Measurements from ENCODE around the gene LMX1A.

LMX1A gene

GRCh38 chr1:165259236-165259635, 97.3 kb downstream of the LMX1A start:
- no peak for DNase-seq

- peak; percentile 66 for DNase-seq
Observed at GRCh38 chr1:165257969-165258459, 98.5 kb downstream of the LMX1A start.

GRCh38 chr1:165254896-165255625, 101.5 kb downstream of the LMX1A start:
- DNase-seq: no peak

GRCh38 chr1:165254376-165254775, 102.1 kb downstream of the LMX1A start:
- DNase-seq: no peak

- DNase-seq: no peak
Observed at GRCh38 chr1:165253818-165254254, 102.7 kb downstream of the LMX1A start.

- no peak for DNase-seq
Observed at GRCh38 chr1:165248969-165249571, 107.4 kb downstream of the LMX1A start.

- DNase-seq: no peak
Observed at GRCh38 chr1:165241952-165242351, 114.6 kb downstream of the LMX1A start.

GRCh38 chr1:165241321-165241720, 115.2 kb downstream of the LMX1A start:
- DNase-seq: no peak

GRCh38 chr1:165240492-165240891, 116.0 kb downstream of the LMX1A start:
- DNase-seq: no peak

- DNase-seq: no peak
Observed at GRCh38 chr1:165239873-165240272, 116.6 kb downstream of the LMX1A start.

- no peak for DNase-seq
Observed at GRCh38 chr1:165235777-165236291, 120.7 kb downstream of the LMX1A start.

- no peak for DNase-seq
Observed at GRCh38 chr1:165235155-165235776, 121.2 kb downstream of the LMX1A start.

GRCh38 chr1:165234149-165234548, 122.4 kb downstream of the LMX1A start:
- no peak for DNase-seq

GRCh38 chr1:165228676-165229075, 127.8 kb downstream of the LMX1A start:
- DNase-seq: no peak

GRCh38 chr1:165228111-165228655, 128.3 kb downstream of the LMX1A start:
- no peak for DNase-seq

- DNase-seq: no peak
Observed at GRCh38 chr1:165226326-165226725, 130.2 kb downstream of the LMX1A start.

GRCh38 chr1:165225650-165226049, 130.9 kb downstream of the LMX1A start:
- no peak for DNase-seq

GRCh38 chr1:165225062-165225461, 131.5 kb downstream of the LMX1A start:
- no peak for DNase-seq

- DNase-seq: no peak
Observed at GRCh38 chr1:165224504-165224903, 132.0 kb downstream of the LMX1A start.

GRCh38 chr1:165222580-165222979, 133.9 kb downstream of the LMX1A start:
- no peak for DNase-seq

- no peak for DNase-seq
Observed at GRCh38 chr1:165218731-165219130, 137.8 kb downstream of the LMX1A start.

- no peak for DNase-seq
Observed at GRCh38 chr1:165217958-165218357, 138.6 kb downstream of the LMX1A start.

- no peak for DNase-seq
Observed at GRCh38 chr1:165216254-165216653, 140.3 kb downstream of the LMX1A start.

All from activated CD4-positive, alpha-beta T cell treated with anti-CD3 and anti-CD28 coated beads, Interleukin-2, amount 50 U/mL, for 16 hours (primary cell).